GM12878 (cell line): ENCODE measurements around the gene DNMT1. TPM values are rescaled to one million over a fixed set of nuclear protein-coding genes. Genes with fewer than 3 reads are reported as not detected.
A peak's percentile ranks its signal among the peaks of the same experiment; 100 is the strongest.

Experiments used
- ATAC-seq: fragments of 200-7000 bp; cut with Tn5 transposase; 3 replicates; pipeline ENCODE4 v1.9.1; 2020; ENCODE audit warnings: mild to moderate bottlenecking, moderate library complexity
- BruUV-seq: library from RNA; stranded (reverse); fragments of 400-500 nt; replicated peaks from 2 replicates; lab custom pipeline; 2021; lab: Mats Ljungman, UMichigan
- CTCF ChIA-PET: fragments of 300-600 bp; sonication (Branson Sonifier 250); formaldehyde crosslinking; extraction: SDS; loops from one replicate; lab custom pipeline; 2021; ENCODE audit warnings: inconsistent platforms; lab: Yijun Ruan, JAX
- POLR2A ChIA-PET: fragments of 350-600 bp; formaldehyde crosslinking; extraction: SDS; loops from one replicate; lab custom pipeline; 2021; ENCODE audit warnings: inconsistent platforms; lab: Charles Lee
- RAD21 ChIA-PET: fragments of 300-600 bp; sonication (Branson Sonifier 250); formaldehyde crosslinking; loops from one replicate; lab custom pipeline; 2023; ENCODE audit warnings: antibody characterized with exemption; ENCODE audit not compliant: unreplicated experiment; lab: Charles Lee
- SMC1A ChIA-PET: fragments of 300-600 bp; sonication (Branson Sonifier 250); formaldehyde crosslinking; loops from one replicate; lab custom pipeline; 2023; ENCODE audit not compliant: unreplicated experiment, uncharacterized antibody; lab: Charles Lee
- DNase-seq: peaks from one replicate; pipeline ENCODE4 v3.0.0-alpha.2; 2011; ENCODE audit warnings: low read depth, low spot score
- FAIRE-seq: peaks from 3 replicates; lab custom pipeline; 2011; peaks lifted over from hg19 to GRCh38; lab: Jason Lieb, UNC
- H2AFZ ChIP-seq: 2 replicates; pipeline ENCODE4 v1.6.0; 2011; ENCODE audit warnings: low read depth, low read length, control low read depth; ENCODE audit not compliant: control insufficient read depth
- H3K27ac ChIP-seq: 2 replicates; pipeline ENCODE4 v1.5.1; 2011; ENCODE audit warnings: control low read depth; ENCODE audit not compliant: control insufficient read depth, insufficient read depth
- H3K27me3 ChIP-seq, 2 experiments: replicated peaks in 1 of 2; 2 replicates each; pipeline versions ENCODE4 v1.6.0 to v1.6.1; 2011; ENCODE audit warnings: low read length in 1 of 2; ENCODE audit not compliant: control insufficient read depth in 2 of 2, insufficient read depth in 2 of 2
- H3K36me3 ChIP-seq, 2 experiments: 2 replicates each; pipeline ENCODE4 v1.5.1; 2011; ENCODE audit warnings: low read length in 1 of 2; ENCODE audit not compliant: control insufficient read depth in 2 of 2, insufficient read depth in 2 of 2
- H3K4me1 ChIP-seq: 2 replicates; pipeline ENCODE4 v1.6.1; 2011; ENCODE audit warnings: mild to moderate bottlenecking, low read length, moderate library complexity, mixed read lengths; ENCODE audit not compliant: control insufficient read depth, insufficient read depth
- H3K4me2 ChIP-seq: 2 replicates; pipeline ENCODE4 v1.6.0; 2011; ENCODE audit warnings: control low read depth; ENCODE audit not compliant: control insufficient read depth, insufficient read depth
- H3K4me3 ChIP-seq: fragments of 200-600 bp; sonication (generic); 2 replicates; pipeline ENCODE4 v1.5.1; 2016
- H3K79me2 ChIP-seq: 2 replicates; pipeline ENCODE4 v1.6.0; 2011; ENCODE audit warnings: low read length; ENCODE audit not compliant: control insufficient read depth, insufficient read depth
- H3K9ac ChIP-seq: 2 replicates; pipeline ENCODE4 v1.8.0; 2011; ENCODE audit warnings: low read length, control low read depth, mixed read lengths; ENCODE audit not compliant: control insufficient read depth, insufficient read depth
- H3K9me3 ChIP-seq: replicated peaks from 3 replicates; pipeline ENCODE4 v1.5.1; 2011; ENCODE audit warnings: mild to moderate bottlenecking, low read length; ENCODE audit not compliant: control insufficient read depth, insufficient read depth
- H4K20me1 ChIP-seq: 2 replicates; pipeline ENCODE4 v1.6.0; 2011; ENCODE audit not compliant: control insufficient read depth, insufficient read depth
- DPF2 ChIP-seq: fragments of 450-650 bp; IDR thresholded peaks from 2 replicates; pipeline ENCODE4 v1.6.1; 2017; ENCODE audit warnings: mild to moderate bottlenecking
- FOXK2 ChIP-seq: fragments of 450-650 bp; IDR thresholded peaks from 2 replicates; pipeline ENCODE4 v1.6.1; 2017; ENCODE audit warnings: mild to moderate bottlenecking, moderate library complexity
- PAX5 ChIP-seq: IDR thresholded peaks from 2 replicates; pipeline ENCODE4 v1.6.1; 2011; ENCODE audit warnings: low read depth, low read length, borderline replicate concordance
- POLR2A ChIP-seq: IDR thresholded peaks from 2 replicates; pipeline ENCODE4 v1.6.1; 2011; ENCODE audit warnings: low read depth, mild to moderate bottlenecking, low read length
- SMARCA5 ChIP-seq: fragments of 450-650 bp; IDR thresholded peaks from 2 replicates; pipeline ENCODE4 v1.6.1; 2017; ENCODE audit warnings: mild to moderate bottlenecking
- TAF1 ChIP-seq: IDR thresholded peaks from 2 replicates; pipeline ENCODE4 v1.6.1; 2011; ENCODE audit warnings: mild to moderate bottlenecking, low read depth, low read length, borderline replicate concordance
- TCF12 ChIP-seq: IDR thresholded peaks from 2 replicates; pipeline ENCODE4 v1.6.1; 2011; ENCODE audit warnings: low read depth, mild to moderate bottlenecking, low read length
- TCF3 ChIP-seq: IDR thresholded peaks from 2 replicates; pipeline ENCODE4 v1.6.1; 2012; ENCODE audit warnings: low read depth, mild to moderate bottlenecking, low read length, borderline replicate concordance; ENCODE audit not compliant: insufficient read depth
- ZBED1 ChIP-seq: IDR thresholded peaks from 2 replicates; pipeline ENCODE4 v1.6.1; 2016; ENCODE audit warnings: borderline replicate concordance
- WGBS: methylation state at CpG from one replicate; pipeline ENCODE4 v1.1.6; 2016; ENCODE audit warnings: low lambda C conversion rate; ENCODE audit not compliant: insufficient replicate concordance, insufficient coverage; ENCODE audit errors: missing lambda C conversion rate; 5-methylcytosine and 5-hydroxymethylcytosine counted together
- in situ Hi-C: fragments of 300-500 bp; cut with MboI; formaldehyde crosslinking; loops from 9 replicates; pipeline ENCODE4 v1.14.3; 2018; ENCODE audit warnings: mixed read lengths
- intact Hi-C: fragments of 100-400 bp; cut with micrococcal nuclease; formaldehyde crosslinking; loops from one replicate; pipeline ENCODE4 v1.14.2; 2022; ENCODE audit not compliant: unreplicated experiment
- polyA plus RNA-seq, 11 experiments: library from polyadenylated mRNA; depleted of rRNA in 4 of 11; unstranded in 6 of 11; stranded (reverse) in 5 of 11; fragments of >200 nt; fragmentation: Nextera tagmentation in 4 of 11; fragmentation: Illumina TruSeq in 1 of 11; extraction: Ambion mirVana in 4 of 11; extraction: Trizol in 1 of 11; gene quantifications; 1 replicate in 1 of 11; 2 replicates in 10 of 11; pipeline versions ENCODE4 v1.2.1 to v1.2.3, GENCODE V29; 2011 to 2016; ENCODE audit warnings: inconsistent platforms in 2 of 11, missing spikeins in 2 of 11, low read depth in 1 of 11
- total RNA-seq, 4 experiments: library from RNA; depleted of rRNA in 3 of 4; stranded (reverse); fragments of >200 nt in 3 of 4; fragmentation: Illumina TruSeq in 1 of 4; extraction: Trizol in 1 of 4; gene quantifications; 2 replicates each; pipeline versions ENCODE4 v1.2.1 to v1.2.3, GENCODE V29; 2013 to 2021
- TF ChIP-seq, protein P1 (sequence below): IDR thresholded peaks from 2 replicates; pipeline ENCODE4 v1.6.1; 2011; ENCODE audit warnings: mild to moderate bottlenecking, low read depth, low read length, moderate library complexity; ENCODE audit not compliant: insufficient replicate concordance
- TF ChIP-seq, protein P2 (sequence below), 3 experiments: IDR thresholded peaks in 2 of 3; conservative IDR thresholded peaks in 1 of 3; 2 replicates each; pipeline ENCODE4 v1.5.1; 2011; ENCODE audit warnings: low read depth in 3 of 3, low read length in 3 of 3, mild to moderate bottlenecking in 3 of 3, control low read depth in 2 of 3, moderate library complexity in 2 of 3, inconsistent platforms in 1 of 3, mixed read lengths in 1 of 3; ENCODE audit not compliant: control insufficient read depth in 2 of 3, insufficient read depth in 1 of 3; ENCODE audit errors: extremely low read depth in 1 of 3
- TF ChIP-seq, protein P3 (sequence below): IDR thresholded peaks from 2 replicates; pipeline ENCODE4 v1.6.1; 2012; ENCODE audit warnings: low read depth, low read length, improper control_type of control experiment

The DNMT1 gene
- total and polyA plus RNA-seq, 10 of the 15 experiments (the other 5 are each of a cell fraction or from before 2014, with no cell fraction given) = 70.0 to 290 (median 133) TPM

DNA sequence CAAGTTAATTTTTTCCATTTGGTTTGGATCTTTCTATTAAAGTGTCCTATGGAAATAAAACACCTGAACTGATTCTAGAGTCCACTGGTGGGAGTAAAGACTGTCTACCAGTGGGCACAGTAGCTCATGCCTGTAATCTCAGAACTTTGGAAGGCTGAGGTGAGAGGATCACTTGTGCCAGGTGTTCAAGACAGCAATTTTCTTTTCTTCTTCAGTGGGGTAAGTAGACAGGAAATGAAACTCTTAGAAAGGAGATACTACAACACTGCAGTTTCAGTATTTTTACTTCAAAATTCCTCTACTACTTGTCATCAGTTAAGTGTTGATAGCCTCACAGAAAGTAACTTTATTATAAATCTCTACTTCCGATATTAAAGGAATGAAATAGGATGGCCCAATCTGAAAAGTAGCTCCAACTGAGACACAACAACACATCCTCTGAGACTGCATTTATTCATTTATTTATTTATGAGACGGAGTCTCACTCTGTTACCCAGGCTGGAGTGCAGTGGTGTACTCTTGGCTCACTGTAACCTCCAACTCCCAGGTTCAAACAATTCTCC lies 26.3 kb downstream of the DNMT1 start:
- Histone ChIP-seq H3K79me2 (no peaks in the 10 kb centered on the region), H2AFZ (no peak overlapping the region), H3K27me3 (no peaks in the 10 kb centered on the region), H3K9me3 (no peaks in the 10 kb centered on the region), H3K4me2 (no peak overlapping the region), H4K20me1 (no peaks in the 10 kb centered on the region), H3K9ac (no peak overlapping the region), H3K4me3 (no peak overlapping the region), H3K36me3 (peaks cover 33 to 38% of the 10 kb centered on the region in 2 experiments), H3K4me1 (peaks cover 5% of the 10 kb centered on the region), H3K27ac (peak overlapping the region; percentile 4; the same call in 1 of the 2 replicates)
- in situ Hi-C loops (no loop called here), intact Hi-C loops (no loop called here)
- POLR2A ChIA-PET = no interaction called here
- no peak for TF ChIP-seq PAX5
- 0 out of 2 replicates have a peak, but pooled peaks have one; percentile 32 for TF ChIP-seq TCF3
- peak; percentile 21; the same call in 2 of the 3 replicates for ATAC-seq
- peak; percentile 68 for FAIRE-seq
- BruUV-seq = no TSS peak
- SMC1A ChIA-PET = interaction anchor here (1.1 to 1.5 kb wide), 2 partner anchors 41 to 82 kb away, joined by 3 to 12 read pairs; no protein-coding TSS in a partner anchor
- CTCF ChIA-PET = interaction anchor here (3.8 kb wide), 1 partner anchor 82 kb away, joined by 16 read pairs; no protein-coding TSS in a partner anchor
- RAD21 ChIA-PET = no interaction called here
- no peak for DNase-seq
- 95% methylated on average over 2 of the region's 2 CpGs for WGBS

DNA sequence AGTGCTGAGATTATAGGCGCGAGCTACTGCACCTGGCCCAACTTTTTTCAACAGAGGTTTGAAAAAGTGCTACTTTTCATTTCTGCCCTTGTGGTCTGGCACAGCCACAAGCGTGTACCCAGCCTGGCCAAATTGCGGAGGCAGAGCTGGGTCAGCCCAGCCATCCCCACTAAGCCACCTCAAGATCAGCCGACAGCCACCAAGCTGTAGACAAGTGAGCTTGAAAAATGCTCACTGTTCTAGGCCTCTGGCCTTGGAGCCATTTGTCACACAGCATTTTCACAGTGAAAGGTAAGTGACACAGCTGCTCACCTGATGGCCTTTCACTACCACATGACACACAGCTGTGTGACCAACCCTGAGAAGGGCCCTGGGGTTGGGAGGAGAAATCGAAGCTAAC lies 27.3 kb downstream of the DNMT1 start:
- in situ Hi-C loops (no loop called here), intact Hi-C loops (no loop called here)
- Histone ChIP-seq H3K9me3 (no peaks in the 10 kb centered on the region), H3K79me2 (no peaks in the 10 kb centered on the region), H2AFZ (no peak overlapping the region), H3K36me3 (peaks cover 33 to 39% of the 10 kb centered on the region in 2 experiments), H3K9ac (no peak overlapping the region), H3K4me3 (no peak overlapping the region), H3K27ac (peak overlapping the region; percentile 46; the same call in 1 of the 2 replicates), H4K20me1 (no peaks in the 10 kb centered on the region), H3K4me1 (peaks cover 5% of the 10 kb centered on the region), H3K4me2 (no peak overlapping the region), H3K27me3 (no peaks in the 10 kb centered on the region)
- POLR2A ChIA-PET = no interaction called here
- ATAC-seq (no peak), FAIRE-seq (no peak), DNase-seq (no peak)
- 96% methylated on average over 6 of the region's 6 CpGs for WGBS
- RAD21 ChIA-PET = interaction anchor here (0.8 kb wide), 1 partner anchor 83 kb away, joined by 3 read pairs; no protein-coding TSS in a partner anchor
- BruUV-seq = no TSS peak
- SMC1A ChIA-PET = interaction anchor here (1.0 to 1.1 kb wide), 2 partner anchors 14 to 40 kb away, joined by 3 read pairs; no protein-coding TSS in a partner anchor
- CTCF ChIA-PET = interaction anchor here (0.9 to 3.8 kb wide), 2 partner anchors 83 to 532 kb away, joined by 3 to 16 read pairs; no protein-coding TSS in a partner anchor
- no peak for TF ChIP-seq SMARCA5
- TF ChIP-seq, protein P1, sequence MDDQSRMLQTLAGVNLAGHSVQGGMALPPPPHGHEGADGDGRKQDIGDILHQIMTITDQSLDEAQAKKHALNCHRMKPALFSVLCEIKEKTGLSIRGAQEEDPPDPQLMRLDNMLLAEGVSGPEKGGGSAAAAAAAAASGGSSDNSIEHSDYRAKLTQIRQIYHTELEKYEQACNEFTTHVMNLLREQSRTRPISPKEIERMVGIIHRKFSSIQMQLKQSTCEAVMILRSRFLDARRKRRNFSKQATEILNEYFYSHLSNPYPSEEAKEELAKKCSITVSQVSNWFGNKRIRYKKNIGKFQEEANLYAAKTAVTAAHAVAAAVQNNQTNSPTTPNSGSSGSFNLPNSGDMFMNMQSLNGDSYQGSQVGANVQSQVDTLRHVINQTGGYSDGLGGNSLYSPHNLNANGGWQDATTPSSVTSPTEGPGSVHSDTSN = no peak
- TF ChIP-seq, protein P2, sequence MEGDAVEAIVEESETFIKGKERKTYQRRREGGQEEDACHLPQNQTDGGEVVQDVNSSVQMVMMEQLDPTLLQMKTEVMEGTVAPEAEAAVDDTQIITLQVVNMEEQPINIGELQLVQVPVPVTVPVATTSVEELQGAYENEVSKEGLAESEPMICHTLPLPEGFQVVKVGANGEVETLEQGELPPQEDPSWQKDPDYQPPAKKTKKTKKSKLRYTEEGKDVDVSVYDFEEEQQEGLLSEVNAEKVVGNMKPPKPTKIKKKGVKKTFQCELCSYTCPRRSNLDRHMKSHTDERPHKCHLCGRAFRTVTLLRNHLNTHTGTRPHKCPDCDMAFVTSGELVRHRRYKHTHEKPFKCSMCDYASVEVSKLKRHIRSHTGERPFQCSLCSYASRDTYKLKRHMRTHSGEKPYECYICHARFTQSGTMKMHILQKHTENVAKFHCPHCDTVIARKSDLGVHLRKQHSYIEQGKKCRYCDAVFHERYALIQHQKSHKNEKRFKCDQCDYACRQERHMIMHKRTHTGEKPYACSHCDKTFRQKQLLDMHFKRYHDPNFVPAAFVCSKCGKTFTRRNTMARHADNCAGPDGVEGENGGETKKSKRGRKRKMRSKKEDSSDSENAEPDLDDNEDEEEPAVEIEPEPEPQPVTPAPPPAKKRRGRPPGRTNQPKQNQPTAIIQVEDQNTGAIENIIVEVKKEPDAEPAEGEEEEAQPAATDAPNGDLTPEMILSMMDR (IDR thresholded peaks at IDR 0.05 in 2 of 3, conservative IDR thresholded peaks at IDR 0.05 in 1 of 3; ENCODE audit: control insufficient read depth in 2 of 3, extremely low read depth in 1 of 3, insufficient read depth in 1 of 3, low read depth in 3 of 3, low read length in 3 of 3) = no peak
- TF ChIP-seq DPF2 = no peak
- TF ChIP-seq, protein P3, sequence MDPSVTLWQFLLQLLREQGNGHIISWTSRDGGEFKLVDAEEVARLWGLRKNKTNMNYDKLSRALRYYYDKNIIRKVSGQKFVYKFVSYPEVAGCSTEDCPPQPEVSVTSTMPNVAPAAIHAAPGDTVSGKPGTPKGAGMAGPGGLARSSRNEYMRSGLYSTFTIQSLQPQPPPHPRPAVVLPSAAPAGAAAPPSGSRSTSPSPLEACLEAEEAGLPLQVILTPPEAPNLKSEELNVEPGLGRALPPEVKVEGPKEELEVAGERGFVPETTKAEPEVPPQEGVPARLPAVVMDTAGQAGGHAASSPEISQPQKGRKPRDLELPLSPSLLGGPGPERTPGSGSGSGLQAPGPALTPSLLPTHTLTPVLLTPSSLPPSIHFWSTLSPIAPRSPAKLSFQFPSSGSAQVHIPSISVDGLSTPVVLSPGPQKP = no peak
- TF ChIP-seq ZBED1 = no peak
- TF ChIP-seq POLR2A = no peak
- no peak for TF ChIP-seq TCF3
- TF ChIP-seq FOXK2 = no peak
- TF ChIP-seq TCF12 = no peak
- no peak for TF ChIP-seq TAF1
